GM20431 (cell line): Measurements from ENCODE around the gene SSBP4.
"Not testable (repeated sequence)": the region's sequence is repeated elsewhere in the genome, so short reads cannot be mapped to it uniquely, and the experiment has no call there.

Experiments used
- in situ Hi-C: fragments of 300-500 bp; cut with MseI, MboI; formaldehyde crosslinking; loops from one replicate; pipeline ENCODE4 v1.15.0; 2020; ENCODE audit warnings: low sequenced_read_pairs; ENCODE audit not compliant: unreplicated experiment

The SSBP4 gene

DNA sequence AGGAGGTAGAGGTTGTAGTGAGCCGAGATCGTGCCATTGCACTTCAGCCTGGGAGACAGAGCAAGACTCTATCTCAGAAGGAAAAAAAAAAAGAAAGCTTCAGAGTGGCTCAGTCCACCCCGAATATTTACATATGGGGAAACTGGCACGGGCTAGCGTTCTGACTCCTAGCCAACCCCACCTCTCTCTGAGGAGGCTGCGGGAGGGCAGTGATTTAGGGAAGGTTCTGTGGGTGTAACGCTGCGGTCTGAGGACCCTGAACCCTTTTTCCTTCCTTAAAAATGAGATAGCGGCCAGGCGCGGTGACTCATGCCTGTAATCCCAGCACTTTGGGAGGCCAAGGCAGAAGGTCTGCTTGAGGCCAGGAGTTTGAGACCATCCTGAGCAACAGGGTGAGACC lies 26.8 kb upstream of the SSBP4 start:
- in situ Hi-C loops, result no loop called here

DNA sequence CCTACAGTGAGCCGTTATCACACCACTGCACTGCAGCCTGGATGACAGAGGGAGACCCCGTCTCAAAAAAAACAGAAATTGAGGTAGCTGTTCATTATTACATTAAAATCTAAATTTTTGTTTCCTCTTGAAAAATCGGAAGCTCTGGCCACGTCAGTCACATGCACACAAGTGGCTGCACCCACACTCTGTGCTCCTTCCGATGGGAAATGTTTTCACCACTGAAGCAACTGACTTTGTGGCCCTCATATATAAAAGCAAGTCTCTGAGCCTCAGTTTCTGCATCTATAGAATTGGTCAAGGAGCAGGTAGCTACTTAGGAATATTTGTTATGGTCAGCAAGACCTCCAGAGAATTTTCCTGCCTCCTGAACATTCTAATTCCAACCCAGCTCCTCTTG lies 26.3 kb upstream of the SSBP4 start:
- in situ Hi-C loops, result no loop called here

DNA sequence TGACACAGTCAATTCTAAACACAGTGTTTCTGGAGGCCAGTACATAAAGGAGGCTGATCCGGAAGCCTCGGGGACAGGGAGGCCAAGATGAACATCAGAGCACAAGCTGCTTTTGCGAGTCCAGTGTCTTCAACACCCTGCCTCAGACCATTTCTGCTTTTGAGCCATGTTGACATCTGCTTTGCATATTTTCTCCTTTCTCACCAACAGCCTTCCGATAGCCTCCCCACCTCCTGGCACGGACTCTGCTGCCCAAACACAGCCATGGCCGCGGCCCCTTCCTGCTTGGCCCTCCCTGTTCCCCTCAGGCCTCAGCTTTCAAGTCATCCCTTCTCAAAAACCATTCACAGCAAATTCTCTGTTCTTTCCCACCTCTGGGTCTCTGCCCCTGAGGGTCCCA lies 25.4 kb upstream of the SSBP4 start:
- in situ Hi-C loops, result no loop called here

DNA sequence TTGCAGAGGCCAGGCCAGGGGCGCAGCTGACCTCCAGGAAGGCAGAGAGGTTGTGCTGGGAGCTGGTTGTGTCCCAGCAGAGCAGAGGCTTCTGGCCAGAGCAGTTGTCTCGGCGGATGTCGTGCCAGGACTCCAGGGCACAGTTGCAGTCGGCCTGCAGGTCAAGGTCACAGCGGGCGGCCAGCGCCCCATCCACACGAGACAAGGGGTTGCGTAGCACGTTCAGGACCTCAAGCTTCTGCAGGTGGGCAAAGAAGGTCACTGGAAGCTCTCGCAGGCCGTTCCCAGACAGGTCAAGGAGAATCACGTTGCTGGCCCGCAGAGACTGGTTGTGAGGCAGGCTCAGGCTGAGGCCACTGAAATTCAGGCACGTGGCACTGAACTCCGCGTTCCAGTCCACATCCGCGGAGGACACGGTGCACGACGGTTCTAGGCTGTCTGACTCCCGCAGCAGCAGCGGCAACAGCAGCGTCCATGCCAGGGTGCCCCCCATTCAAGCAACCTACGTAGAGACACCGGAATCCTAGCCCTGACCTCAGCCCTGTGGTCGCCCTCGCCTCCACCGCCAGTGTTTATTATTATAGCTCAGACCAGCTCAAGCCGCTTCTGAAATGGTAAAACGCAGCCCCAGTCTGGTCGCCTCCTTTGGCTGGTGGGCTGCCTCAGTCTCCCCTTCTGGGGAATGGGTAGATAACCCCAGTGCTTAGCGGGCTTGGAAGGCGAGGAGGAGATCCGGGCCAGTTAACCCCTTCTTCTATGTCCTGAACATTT lies 22.5 kb upstream of the SSBP4 start:
- in situ Hi-C loops, result no loop called here

DNA sequence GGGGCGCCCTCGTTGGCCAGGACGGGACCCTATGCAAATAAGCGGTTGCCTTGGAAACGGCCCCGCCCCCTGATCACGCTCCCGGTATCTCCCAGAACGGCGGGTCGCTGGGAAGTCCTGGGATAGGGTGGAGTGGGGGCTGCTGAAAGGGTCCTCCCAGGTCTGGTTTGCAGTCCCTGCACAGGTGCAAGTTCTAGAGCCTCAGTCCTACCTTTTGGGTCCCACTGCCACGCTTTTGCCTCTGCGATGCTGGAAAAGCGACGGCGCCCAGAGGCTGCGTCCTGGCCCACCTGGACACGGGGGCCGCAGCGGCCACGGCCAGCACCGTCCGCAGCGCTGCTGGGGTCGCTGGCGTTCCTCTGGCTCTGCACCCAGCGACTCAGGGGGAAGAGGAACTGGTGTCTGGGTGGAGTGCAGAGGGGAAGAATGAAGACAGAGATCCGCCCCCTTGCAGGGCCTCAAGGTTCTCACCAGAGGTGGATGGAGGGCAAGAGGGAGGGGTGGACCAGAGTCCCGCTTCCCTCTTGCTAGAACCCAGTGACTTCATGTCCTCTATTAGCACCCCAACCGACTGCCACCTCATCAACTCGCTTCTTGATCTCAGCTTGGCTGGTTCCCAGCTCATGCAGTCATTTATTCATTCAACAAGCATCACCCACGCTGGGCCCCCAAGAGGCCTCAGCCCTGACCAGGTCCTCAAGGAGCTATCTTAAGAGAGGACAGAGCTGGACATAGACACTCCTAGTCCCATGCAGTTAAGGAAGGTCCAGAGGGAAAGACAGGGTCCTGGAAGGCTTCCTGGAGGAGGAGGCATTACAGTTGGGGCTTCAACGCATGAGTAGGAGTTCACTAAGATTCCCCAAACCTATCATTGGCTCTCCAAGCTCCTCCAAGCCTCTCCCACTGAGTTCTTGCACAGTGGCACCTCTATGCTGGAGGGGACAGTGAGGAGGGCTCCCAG lies 21.7 kb upstream of the SSBP4 start, which contains the start of gene LRRC25:
Gene LRRC25, minus strand, starts transcription at position 381 of the 961 bp plus-strand sequence. CDS start 659 bp downstream, outside the sequence.
- in situ Hi-C loops, result no loop called here

DNA sequence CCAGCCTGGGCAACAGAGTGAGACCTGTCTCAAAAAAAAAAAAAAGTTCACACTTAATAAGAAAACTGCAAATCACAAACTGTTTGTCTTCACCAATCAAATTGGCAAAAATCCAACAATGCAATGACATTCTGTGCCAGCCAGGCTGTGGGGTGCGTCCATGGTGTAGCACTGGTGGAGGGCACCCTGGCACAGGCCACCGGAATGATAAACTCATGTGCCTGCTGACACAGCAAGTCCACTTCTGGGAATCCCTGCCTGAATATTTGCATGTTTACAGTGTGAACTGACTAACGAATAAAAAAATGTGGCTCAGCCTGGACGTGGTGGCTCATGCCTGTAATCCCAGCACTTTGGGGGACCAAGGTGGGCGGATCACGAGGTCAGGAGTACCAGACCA lies 20.2 kb upstream of the SSBP4 start:
- in situ Hi-C loops, result no loop called here

DNA sequence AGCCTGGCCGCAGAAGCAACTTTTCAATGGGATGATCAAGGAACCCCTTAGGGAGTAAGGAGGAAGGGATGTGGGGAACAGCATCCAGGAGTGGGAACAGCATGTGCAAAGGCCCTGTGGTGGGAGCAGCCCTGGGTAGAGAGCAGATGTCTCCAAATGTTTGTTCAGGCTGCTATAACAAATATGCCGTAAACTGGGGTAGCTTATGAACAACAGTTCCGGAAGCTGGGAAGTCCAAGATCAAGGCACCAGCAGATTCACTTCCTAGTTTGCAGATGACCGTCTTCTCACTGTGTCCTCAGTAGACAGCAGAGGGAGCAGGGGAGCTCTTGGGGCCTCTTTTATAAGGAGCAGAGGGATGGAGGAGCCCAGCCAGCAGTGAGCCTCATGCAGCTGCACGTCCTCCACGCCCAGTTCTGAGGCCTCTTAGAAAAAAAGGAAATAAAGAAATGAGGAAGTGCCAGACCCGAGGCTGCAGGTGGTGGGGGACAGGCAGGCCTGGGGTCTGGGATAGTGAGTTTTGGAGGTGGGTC lies 17.6 kb upstream of the SSBP4 start:
- in situ Hi-C loops, result no loop called here

DNA sequence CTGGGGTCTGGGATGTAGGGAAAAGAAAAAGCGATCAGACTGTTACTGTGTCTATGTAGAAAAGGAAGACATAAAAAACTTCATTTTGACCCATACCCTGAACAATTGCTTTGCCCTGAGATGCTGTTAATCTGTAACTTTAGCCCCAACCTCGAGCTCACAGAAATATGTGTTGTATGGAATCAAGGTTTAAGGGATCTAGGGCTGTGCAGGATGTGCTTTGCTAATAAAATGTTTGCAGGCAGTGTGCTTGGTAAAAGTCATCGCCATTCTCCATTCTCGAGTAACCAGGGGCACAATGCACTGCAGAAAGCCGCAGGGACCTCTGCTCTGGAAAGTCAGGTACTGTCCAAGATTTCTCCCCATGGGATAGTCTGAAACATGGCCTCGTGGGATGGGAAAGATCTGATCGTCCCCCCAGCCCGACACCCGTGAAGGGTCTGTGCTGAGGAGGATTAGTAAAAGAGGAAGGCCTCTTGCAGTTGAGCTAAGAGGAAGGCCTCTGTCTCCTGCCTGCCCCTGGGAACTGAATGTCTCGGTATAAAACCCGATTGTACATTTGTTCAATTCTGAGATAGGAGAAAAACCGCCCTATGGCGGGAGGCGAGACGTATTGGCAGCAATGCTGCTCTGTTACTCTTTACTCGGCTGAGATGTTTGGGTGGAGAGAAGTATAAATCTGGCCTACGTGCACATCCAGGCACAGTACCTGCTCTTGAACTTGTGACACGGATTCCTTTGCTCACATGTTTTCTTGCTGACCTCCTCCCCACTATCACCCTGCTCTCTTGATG lies 16.5 kb upstream of the SSBP4 start:
- in situ Hi-C loops, result not testable (repeated sequence)

DNA sequence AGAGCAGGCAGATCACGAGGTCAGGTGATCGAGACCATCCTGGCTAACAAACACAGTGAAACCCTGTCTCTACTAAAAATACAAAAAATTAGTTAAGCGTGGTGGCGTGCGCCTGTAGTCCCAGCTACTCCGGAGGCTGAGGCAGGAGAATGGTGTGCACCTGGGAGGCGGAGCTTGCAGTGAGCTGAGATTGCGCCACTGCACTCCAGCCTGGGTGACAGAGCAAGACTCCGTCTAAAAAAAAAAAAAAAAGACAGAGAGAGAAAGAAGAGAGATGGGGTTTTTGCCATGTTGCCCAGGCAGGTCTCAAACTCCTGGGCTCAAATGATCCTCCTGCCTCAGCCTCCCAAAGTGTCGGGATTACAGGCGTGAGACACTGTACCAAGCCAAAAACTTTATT lies 13.4 kb upstream of the SSBP4 start:
- in situ Hi-C loops, result not testable (repeated sequence)

DNA sequence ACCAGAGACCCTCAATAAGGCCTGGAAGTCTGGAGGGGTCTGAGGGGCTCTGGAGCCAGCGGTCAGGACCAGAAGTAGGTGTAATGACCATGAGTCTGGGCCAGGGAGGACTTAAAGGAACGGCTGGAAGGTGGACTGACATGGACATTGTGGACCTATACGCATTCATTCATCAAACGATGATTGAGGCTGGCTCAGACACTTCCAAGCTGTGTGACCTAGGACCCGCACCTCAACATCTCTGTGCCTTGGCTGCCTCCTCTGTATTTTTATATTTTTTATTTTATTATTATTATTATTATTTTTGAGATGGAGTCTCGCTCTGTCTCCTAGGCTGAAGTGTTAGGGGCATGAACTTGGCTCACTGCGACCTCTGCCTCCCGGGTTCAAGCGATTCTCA lies 12.4 kb upstream of the SSBP4 start:
- in situ Hi-C loops, result no loop called here

DNA sequence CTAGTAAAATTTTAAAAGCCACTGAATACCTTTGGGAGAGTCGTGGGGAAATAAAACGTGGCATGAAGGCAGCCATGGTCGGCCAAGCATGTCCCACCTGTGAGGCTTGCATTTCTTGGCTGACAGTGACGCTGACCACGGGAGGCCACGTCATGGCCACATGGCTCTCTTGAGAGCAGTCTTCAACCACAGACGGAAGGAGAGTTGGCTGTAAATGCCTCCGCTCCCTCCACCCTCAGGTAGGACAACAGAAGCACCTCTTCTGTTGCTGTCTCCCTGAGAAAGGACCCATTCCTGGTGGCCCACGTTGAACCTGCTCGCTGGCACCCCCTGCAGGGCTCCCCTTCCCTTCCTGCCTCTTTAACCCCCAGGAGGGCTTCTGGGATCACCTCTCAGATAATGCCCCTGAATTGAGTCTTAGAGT lies 11.1 kb upstream of the SSBP4 start:
- in situ Hi-C loops, result no loop called here

DNA sequence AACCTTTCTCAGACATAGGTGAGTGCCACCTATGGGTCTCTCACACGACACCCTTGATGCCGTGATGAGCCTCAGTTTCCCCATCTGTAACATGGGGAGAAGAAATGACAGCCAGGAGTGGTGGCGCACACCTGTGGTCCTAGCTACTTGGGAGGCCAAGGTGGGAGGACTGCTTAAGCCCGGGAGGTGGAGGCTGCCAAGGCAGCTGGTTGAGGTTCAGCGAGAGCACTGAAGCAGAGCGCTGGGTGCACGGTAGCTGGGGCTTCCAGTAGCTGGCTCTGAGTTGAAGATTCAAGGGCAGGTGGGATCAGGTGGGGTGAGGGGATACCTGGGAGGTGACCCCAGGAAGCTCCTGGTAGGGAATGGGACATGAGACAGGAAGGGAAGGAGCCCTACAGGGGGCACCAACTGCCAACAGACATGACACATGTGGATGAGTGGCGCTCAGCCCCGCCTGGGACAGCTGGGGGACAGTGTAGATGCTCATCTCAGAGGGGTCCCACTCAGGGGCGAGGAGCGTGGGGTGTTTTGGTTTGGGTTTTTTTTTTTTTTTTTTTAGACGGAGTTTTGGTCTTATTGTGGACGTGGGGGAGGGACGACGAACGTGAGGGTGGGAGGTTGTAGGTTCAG lies 6.5 kb upstream of the SSBP4 start:
- in situ Hi-C loops, result loop anchor here (10.0 kb wide), 1 partner anchor 68 kb away; the partner anchor contains the start of gene PGPEP1

DNA sequence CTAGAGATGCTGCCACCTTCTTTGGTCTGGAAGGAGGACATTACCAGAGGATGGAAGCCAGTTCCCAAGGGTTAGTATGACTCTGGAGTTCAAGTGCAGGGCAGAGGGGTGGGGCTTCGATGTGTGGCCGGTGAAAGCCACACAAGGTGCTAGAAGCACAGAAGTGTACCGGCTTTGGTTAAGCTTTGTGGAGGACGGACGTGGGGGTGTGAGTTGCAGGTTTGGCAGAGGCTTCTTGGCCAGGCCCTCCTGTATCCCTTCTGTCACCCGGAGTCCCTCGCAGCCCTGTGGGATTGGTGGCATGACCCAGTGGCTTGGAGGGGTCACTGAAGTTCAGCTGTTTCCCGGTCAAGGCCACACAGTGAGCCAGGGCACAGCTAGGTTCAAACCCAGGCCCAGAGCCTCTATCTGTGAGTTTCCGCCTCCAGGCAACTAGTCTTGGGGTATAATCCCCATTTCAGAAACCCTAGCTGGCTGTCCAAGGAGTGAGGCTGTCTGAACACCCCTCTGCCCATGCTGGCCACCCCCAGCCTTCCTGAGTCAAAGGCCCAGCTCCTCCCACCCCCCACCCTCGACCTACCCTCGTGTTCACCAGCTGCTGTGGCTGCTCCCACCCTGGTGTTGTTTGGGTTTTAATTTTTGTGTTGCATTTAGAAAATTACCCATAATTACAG lies 4.6 kb upstream of the SSBP4 start:
- in situ Hi-C loops, result loop anchor here (10.0 kb wide), 1 partner anchor 70 kb away; the partner anchor contains the start of gene PGPEP1

DNA sequence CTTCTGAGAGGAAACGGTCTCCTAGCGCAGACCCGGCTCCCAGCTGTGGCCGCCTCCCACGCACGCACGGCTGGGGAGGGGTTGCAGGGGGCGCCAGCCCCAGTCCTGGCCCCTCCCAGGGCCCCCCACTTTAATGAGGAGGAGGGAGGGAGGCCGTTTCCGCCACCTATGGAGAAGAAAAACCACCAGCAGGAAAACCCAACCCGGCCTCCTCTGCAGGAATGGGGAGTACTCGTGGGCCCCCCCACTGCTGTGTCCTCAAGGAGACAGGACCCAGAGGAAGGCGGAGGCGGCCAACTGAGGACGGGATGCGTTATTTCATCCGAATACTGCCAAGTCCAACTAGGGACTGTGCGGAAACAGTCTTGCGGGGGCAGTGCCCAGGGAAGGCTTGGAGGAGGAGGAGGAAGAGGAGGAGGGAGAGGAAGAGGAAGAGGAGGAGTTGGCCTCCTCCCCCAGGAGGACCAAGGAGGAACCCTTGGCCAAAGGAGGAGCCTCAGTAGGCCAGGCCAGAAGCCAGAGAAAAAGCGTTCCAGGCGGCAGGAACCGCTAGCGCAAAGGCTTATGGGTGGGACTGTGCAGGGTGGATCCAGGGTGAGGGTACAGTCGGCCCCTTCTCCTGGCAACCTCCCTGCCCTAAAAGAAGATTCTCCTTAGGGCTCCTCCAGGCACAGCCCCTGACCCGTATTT lies 3.9 kb upstream of the SSBP4 start:
- in situ Hi-C loops, result loop anchor here (10.0 kb wide), 1 partner anchor 71 kb away; the partner anchor contains the start of gene PGPEP1

DNA sequence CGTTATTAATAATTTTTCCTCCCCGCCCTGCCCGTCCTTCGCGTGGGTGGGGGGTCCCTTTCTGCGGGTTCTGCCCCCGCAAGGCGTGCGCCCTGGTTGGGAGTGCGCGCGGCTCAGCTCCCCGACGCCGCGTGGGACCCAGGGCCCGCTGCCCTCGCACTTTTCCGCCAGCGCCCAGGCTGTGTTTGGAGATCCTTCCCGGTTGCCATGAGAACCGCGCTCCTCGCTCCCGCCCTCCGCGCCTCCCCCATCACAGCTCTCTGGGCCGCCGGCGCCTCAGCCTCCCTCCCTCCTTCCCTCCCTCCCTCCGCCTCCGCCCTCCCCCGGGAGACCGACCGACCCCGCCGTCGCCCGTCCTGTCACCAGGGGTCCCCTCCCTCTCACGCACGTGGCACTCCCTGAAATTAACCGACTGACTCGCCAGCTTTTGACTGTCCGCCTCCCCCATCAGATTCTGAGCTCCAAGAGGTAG lies 2.4 kb upstream of the SSBP4 start:
- in situ Hi-C loops, result loop anchor here (10.0 kb wide), 1 partner anchor 72 kb away; the partner anchor contains the start of gene PGPEP1

DNA sequence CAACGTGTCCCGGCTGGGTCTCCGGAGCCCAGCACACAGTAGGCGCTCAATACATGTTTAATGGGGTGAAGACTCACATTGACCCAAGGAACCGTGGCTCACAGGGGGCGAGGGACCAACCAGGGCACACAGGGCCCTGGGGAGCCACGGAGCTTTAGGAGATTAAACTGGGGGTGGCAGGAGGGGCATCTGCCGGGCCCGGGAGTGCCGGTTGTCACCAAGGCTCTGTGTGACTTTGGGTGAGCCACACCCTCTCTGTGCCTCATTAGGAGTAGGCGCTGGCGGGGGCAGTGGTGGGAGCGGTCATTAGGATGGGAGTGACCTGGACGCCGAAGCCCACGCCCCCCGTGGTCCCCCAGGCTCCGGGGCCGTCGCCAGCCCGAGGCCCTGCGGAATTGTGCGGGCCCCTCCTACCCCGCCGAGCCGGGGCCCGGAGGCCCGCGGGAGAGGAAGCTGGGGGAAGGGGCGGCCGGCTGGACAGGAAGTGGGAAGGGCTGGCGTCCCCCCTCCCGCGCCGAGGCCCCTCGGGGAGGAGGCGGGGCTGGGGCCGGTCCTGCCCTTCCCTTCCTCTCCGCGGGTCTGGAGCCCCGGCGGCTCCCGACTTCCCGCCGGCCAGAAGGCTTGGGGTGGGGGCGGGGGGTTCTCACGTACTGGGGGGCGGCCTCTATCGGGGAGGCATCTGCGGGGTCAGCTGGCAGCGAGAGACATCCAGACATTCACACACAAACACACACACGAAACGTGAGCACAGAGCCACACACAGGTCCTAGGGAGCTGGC lies 1.8 kb upstream of the SSBP4 start:
- in situ Hi-C loops, result loop anchor here (10.0 kb wide), 1 partner anchor 73 kb away; the partner anchor contains the start of gene PGPEP1

DNA sequence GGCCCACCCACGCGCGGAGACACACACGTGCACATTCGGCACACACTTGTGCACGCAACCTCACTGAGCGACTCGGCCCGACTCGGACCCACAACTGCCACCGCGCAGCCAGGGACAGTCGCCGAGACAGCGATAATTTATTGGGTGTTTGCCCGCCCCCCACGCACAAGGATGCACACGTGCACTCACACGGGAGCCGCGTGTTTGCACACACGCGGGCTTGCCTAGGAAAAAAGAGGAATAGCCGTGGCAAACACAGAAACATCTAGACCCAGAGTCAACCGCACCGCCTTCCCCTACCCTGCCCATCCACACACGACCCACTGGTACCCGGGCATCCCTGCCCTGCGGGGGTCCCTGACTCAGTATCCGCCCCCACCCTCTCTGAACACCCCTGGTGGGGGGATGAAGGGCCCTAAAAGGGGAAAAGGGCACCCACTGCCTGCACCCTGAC lies 1.1 kb upstream of the SSBP4 start:
- in situ Hi-C loops, result loop anchor here (10.0 kb wide), 1 partner anchor 73 kb away; the partner anchor contains the start of gene PGPEP1
